ENCODE data around the gene NKD2.

The NKD2 gene

DNA sequence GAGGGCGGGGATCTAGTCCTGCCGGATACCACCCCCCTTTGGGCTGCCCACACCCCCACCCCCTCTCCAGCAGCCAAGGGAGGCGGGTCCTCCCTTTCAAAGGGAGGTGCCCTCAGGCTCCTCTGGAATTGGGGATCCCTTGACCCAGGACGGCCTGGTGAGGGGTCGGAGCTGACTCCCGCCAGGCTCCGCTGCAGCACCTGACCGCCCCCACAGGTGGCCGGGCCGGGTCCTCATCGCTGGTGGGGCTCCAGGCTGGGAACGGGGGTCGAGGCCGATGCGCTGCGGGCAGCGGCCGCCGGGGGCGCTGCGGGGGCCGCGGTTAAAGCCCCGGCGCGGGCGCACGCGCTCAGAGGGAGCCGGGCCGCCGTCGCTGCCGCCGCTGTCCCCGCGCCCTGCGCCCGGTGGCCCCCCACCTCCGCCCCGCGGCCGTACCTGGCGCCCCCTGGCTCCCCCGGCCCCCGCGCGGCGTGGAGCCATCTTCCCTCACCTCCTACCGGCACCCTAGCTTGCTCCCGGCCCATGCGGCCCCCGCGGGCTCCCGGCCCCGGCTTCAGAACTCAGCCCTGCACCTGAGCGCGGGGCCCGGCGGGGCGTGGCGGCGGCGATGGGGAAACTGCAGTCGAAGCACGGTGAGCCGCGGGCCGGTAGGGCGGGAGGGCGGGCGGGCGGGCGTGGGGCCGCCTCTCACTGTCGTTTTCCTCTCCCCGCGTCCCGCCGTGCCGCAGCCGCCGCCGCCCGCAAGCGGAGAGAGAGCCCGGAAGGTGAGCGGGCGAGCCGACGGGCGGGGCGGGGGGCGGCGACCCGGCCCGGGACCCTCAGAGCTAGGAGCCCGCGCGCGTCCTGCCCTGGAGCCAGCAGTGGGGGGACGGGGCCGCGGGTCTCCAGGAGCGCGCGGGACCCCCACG lies at the start of gene NKD2:
TSS of gene NKD2 (plus strand) at position 352 of the 908 bp plus-strand sequence. CDS start at position 608, 256 bp downstream.
- Histone ChIP-seq H3K4me3 (ENCODE audit: low read depth, low read length, poor library complexity, severe bottlenecking) (no peak within 1 kb of the TSS), H3K36me3 (ENCODE audit: insufficient read depth, low read length) (no peaks in the 10 kb centered on the region), H3F3A (ENCODE audit: insufficient read depth, low read length) (no peaks in the 10 kb centered on the region), H3K79me2 (ENCODE audit: insufficient read depth, low read length) (no peaks in the 10 kb centered on the region), H3K9me3 (ENCODE audit: low read length) (no peaks in the 10 kb centered on the region), H3K4me2 (ENCODE audit: low read length) (no peak within 1 kb of the TSS), H3K9ac (ENCODE audit: low read length) (no peak within 1 kb of the TSS), H4K20me1 (ENCODE audit: insufficient read depth, low read length) (no peaks in the 10 kb centered on the region), H3K4me1 (ENCODE audit: insufficient read depth, low read length, severe bottlenecking) (no peaks in the 10 kb centered on the region), H3K27me3 (ENCODE audit: insufficient read depth, low read length) (no peaks in the 10 kb centered on the region), H3K9me2 (ENCODE audit: low read depth, low read length) (no peaks in the 10 kb centered on the region), H3K27ac (ENCODE audit: low read depth, low read length, poor library complexity, severe bottlenecking) (no peak within 1 kb of the TSS), H2AFZ (ENCODE audit: low read length) (no peak within 1 kb of the TSS)
- TF ChIP-seq EZH2 (IDR thresholded peaks at IDR 0.05; ENCODE audit: borderline replicate concordance, low read length) (no peak), CTCF (IDR thresholded peaks at IDR 0.05; ENCODE audit: low read length) (peak; percentile 42)

DNA sequence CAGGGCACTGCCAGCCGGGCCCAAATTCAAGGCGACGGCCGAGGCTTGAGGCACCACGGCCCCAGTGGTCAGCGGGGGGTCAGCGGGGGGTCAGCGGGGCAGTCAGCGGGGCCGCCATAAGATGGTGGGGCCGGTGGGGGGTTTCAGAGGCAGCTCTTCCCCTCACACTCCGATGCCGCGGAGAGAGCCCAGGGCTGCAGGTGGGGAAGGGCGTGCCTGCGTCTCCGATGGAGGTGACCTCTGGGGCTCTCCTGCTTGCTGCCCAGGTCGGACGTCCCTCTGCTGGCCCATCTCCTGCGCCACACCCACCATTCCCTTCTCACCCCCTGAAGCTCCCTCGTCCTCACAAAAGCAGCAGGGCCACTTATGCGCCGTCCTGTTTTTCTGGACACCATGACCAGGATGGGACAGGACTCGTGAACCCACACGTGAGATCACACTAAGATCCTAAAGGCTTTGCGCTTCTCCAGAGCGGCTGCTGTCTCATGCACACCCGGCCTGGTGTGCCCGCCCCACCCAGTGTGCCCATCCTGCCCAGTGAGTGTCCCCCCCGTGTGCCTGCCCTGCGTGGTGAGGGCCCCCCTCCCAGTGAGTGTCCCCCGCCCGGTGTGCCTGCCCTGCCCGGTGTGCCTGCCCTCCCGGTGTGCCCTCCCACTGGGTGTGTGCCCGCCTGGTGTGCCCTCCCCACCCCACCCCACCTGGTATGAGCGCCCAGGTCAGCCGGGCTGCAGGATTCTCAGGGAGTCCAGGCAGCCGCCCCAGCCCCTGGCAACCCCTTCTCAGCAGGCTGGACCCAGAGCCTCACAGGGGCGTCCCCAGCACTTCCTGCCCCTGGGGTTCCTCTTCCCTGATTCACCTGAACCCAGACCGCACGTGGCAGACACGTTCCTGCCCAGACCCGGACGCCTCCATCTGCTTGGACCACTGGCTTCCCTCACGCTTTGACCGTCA lies 48.7 kb upstream of the NKD2 start:
- Histone ChIP-seq H3K9me3 (ENCODE audit: low read length) (no peaks in the 10 kb centered on the region), H3K9ac (ENCODE audit: low read length) (no peak overlapping the region), H2AFZ (ENCODE audit: low read length) (no peak overlapping the region), H3K9me2 (ENCODE audit: low read depth, low read length) (no peaks in the 10 kb centered on the region), H3K4me1 (ENCODE audit: insufficient read depth, low read length, severe bottlenecking) (peaks cover 17% of the 10 kb centered on the region), H3F3A (ENCODE audit: insufficient read depth, low read length) (no peaks in the 10 kb centered on the region), H3K4me3 (ENCODE audit: low read depth, low read length, poor library complexity, severe bottlenecking) (no peak overlapping the region), H3K27ac (ENCODE audit: low read depth, low read length, poor library complexity, severe bottlenecking) (no peak overlapping the region), H3K27me3 (ENCODE audit: insufficient read depth, low read length) (0 out of 2 replicates have a peak, but pooled peaks cover 3% of the 10 kb centered on the region), H3K79me2 (ENCODE audit: insufficient read depth, low read length) (no peaks in the 10 kb centered on the region), H3K4me2 (ENCODE audit: low read length) (no peak overlapping the region), H3K36me3 (ENCODE audit: insufficient read depth, low read length) (no peaks in the 10 kb centered on the region), H4K20me1 (ENCODE audit: insufficient read depth, low read length) (no peaks in the 10 kb centered on the region)
- TF ChIP-seq EZH2 (IDR thresholded peaks at IDR 0.05; ENCODE audit: borderline replicate concordance, low read length) (no peak), CTCF (IDR thresholded peaks at IDR 0.05; ENCODE audit: low read length) (no peak)

DNA sequence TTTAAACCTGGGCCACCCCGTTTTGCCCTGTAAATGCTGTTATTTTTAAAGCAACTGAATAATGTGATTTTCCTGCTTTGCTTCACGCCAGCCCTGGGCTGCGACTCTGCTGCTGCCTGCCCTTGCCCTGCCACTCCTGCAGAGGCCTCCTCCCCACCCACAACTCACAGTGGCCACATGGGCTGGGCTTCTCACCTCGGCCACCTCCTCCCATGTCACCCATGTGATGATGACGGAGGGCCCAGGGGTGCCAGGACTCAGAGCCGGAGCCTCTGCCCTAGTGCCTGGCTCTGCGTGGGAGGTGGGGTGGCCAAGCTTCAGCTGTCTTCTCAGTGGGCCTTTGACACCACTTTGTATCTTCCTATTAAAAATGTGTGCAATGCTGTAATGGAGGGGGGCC lies 48.1 kb upstream of the NKD2 start:
- Histone ChIP-seq H3K36me3 (ENCODE audit: insufficient read depth, low read length) (no peaks in the 10 kb centered on the region), H3K27me3 (ENCODE audit: insufficient read depth, low read length) (no peaks in the 10 kb centered on the region), H3K4me2 (ENCODE audit: low read length) (no peak overlapping the region), H3K9me2 (ENCODE audit: low read depth, low read length) (no peaks in the 10 kb centered on the region), H3K27ac (ENCODE audit: low read depth, low read length, poor library complexity, severe bottlenecking) (no peak overlapping the region), H3K79me2 (ENCODE audit: insufficient read depth, low read length) (no peaks in the 10 kb centered on the region), H2AFZ (ENCODE audit: low read length) (no peak overlapping the region), H3K4me3 (ENCODE audit: low read depth, low read length, poor library complexity, severe bottlenecking) (no peak overlapping the region), H3K9me3 (ENCODE audit: low read length) (no peaks in the 10 kb centered on the region), H3K9ac (ENCODE audit: low read length) (no peak overlapping the region), H3K4me1 (ENCODE audit: insufficient read depth, low read length, severe bottlenecking) (peaks cover 19% of the 10 kb centered on the region), H4K20me1 (ENCODE audit: insufficient read depth, low read length) (no peaks in the 10 kb centered on the region), H3F3A (ENCODE audit: insufficient read depth, low read length) (no peaks in the 10 kb centered on the region)
- TF ChIP-seq CTCF (IDR thresholded peaks at IDR 0.05; ENCODE audit: low read length) (no peak), EZH2 (IDR thresholded peaks at IDR 0.05; ENCODE audit: borderline replicate concordance, low read length) (no peak)

All from OCI-LY1 (cell line).